A549 (cell line): ENCODE results near the gene MYOF.

Experiments
- EHMT2 ChIP-seq: fragments of 200-600 bp; sonication (generic); IDR thresholded peaks from 2 replicates; pipeline ENCODE4 v1.6.1; 2016; ENCODE audit warnings: antibody characterized with exemption, low read depth, mild to moderate bottlenecking, moderate library complexity
- EP300 ChIP-seq, 2 experiments: fragments of >200 bp; sonication (Bioruptor Twin); formaldehyde crosslinking; IDR thresholded peaks; 2 replicates in 1 of 2; 3 replicates in 1 of 2; pipeline ENCODE4 v1.6.1; 2016 to 2017
- HOXA7 ChIP-seq: fragments of 250-450 bp; sonication (Bioruptor Pico); IDR thresholded peaks from 2 replicates; pipeline ENCODE4 v1.5.0; 2020; ENCODE audit warnings: mild to moderate bottlenecking, moderate library complexity
- POLR2A ChIP-seq: IDR thresholded peaks from 2 replicates; pipeline ENCODE4 v1.6.1; 2012; ENCODE audit warnings: mild to moderate bottlenecking, low read length
- POLR2AphosphoS2 ChIP-seq: conservative IDR thresholded peaks from 2 replicates; pipeline ENCODE4 v1.6.1; 2012; ENCODE audit warnings: low read length, improper control_type of control experiment, inconsistent platforms
- RFX5 ChIP-seq: fragments of 450-650 bp; IDR thresholded peaks from 2 replicates; pipeline ENCODE4 v1.7.1; 2014; ENCODE audit warnings: antibody characterized with exemption, mild to moderate bottlenecking, moderate library complexity
- SMC3 ChIP-seq: fragments of >200 bp; sonication (Bioruptor Twin); formaldehyde crosslinking; IDR thresholded peaks from 3 replicates; pipeline ENCODE4 v1.6.1; 2018; ENCODE audit warnings: inconsistent platforms
- TF ChIP-seq, protein P1 (sequence below): fragments of >200 bp; sonication (Bioruptor Twin); formaldehyde crosslinking; IDR thresholded peaks from 3 replicates; pipeline ENCODE4 v1.5.1; 2016
- TF ChIP-seq, protein P2 (sequence below): fragments of >200 bp; sonication (Bioruptor Twin); formaldehyde crosslinking; IDR thresholded peaks from 3 replicates; pipeline ENCODE4 v1.6.1; 2016
- TF ChIP-seq, protein P3 (sequence below): fragments of 200-600 bp; sonication (generic); IDR thresholded peaks from 2 replicates; pipeline ENCODE4 v1.6.1; 2016; ENCODE audit warnings: antibody characterized with exemption, mild to moderate bottlenecking, moderate library complexity
- TF ChIP-seq, protein P4 (sequence below): fragments of 450-650 bp; IDR thresholded peaks from 2 replicates; pipeline ENCODE4 v1.6.1; 2014; ENCODE audit warnings: antibody characterized with exemption

DNA sequence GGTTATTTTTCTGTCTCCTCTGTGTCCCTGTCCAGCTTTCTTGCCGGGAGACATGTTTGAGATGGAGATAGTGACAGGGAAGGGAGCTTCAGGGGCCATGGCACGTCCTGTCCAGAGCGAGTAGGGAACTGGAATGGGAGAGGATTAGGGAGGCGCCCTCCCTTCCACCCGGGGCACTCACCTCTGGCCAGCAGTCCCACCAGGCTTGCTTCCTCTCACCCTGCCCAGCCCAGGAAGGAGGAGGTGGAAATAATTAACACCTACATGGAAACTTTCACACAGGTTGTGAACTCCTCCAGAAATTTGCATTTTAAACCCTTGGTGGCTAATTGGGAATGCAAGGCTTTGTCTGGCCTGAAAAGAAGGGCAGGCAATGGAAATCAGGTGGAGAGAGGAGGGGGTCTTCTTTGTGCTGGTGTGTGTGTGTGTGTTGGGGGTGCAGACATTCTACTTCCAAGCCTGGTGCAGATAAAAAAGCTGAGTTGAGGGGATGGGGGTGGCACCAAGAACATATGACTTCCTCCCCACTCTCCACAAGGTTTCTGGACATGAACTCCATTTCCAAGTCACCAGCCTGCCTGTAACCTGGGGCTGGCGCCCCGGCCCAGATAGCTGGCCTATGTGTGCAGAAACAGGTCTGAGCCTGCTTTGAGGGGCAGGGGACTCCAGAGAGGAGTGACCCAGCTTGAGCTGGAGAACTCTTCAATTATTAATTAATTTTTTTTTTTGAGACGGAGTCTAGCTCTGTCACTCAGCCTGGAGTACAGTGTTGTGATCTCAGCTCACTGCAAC, 209.1 kb downstream of the MYOF start:
- TF ChIP-seq POLR2A (no peak), HOXA7 (CRISPR knock-in tag) (no peak), EHMT2 (no peak), POLR2AphosphoS2 (no peak), EP300 (IDR thresholded peaks at IDR 0.05) (no peak), SMC3 (no peak), RFX5 (no peak)
- TF ChIP-seq, protein P1, sequence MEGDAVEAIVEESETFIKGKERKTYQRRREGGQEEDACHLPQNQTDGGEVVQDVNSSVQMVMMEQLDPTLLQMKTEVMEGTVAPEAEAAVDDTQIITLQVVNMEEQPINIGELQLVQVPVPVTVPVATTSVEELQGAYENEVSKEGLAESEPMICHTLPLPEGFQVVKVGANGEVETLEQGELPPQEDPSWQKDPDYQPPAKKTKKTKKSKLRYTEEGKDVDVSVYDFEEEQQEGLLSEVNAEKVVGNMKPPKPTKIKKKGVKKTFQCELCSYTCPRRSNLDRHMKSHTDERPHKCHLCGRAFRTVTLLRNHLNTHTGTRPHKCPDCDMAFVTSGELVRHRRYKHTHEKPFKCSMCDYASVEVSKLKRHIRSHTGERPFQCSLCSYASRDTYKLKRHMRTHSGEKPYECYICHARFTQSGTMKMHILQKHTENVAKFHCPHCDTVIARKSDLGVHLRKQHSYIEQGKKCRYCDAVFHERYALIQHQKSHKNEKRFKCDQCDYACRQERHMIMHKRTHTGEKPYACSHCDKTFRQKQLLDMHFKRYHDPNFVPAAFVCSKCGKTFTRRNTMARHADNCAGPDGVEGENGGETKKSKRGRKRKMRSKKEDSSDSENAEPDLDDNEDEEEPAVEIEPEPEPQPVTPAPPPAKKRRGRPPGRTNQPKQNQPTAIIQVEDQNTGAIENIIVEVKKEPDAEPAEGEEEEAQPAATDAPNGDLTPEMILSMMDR, result no peak
- TF ChIP-seq, protein P2, sequence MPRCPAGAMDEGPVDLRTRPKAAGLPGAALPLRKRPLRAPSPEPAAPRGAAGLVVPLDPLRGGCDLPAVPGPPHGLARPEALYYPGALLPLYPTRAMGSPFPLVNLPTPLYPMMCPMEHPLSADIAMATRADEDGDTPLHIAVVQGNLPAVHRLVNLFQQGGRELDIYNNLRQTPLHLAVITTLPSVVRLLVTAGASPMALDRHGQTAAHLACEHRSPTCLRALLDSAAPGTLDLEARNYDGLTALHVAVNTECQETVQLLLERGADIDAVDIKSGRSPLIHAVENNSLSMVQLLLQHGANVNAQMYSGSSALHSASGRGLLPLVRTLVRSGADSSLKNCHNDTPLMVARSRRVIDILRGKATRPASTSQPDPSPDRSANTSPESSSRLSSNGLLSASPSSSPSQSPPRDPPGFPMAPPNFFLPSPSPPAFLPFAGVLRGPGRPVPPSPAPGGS, result no peak
- TF ChIP-seq, protein P3, sequence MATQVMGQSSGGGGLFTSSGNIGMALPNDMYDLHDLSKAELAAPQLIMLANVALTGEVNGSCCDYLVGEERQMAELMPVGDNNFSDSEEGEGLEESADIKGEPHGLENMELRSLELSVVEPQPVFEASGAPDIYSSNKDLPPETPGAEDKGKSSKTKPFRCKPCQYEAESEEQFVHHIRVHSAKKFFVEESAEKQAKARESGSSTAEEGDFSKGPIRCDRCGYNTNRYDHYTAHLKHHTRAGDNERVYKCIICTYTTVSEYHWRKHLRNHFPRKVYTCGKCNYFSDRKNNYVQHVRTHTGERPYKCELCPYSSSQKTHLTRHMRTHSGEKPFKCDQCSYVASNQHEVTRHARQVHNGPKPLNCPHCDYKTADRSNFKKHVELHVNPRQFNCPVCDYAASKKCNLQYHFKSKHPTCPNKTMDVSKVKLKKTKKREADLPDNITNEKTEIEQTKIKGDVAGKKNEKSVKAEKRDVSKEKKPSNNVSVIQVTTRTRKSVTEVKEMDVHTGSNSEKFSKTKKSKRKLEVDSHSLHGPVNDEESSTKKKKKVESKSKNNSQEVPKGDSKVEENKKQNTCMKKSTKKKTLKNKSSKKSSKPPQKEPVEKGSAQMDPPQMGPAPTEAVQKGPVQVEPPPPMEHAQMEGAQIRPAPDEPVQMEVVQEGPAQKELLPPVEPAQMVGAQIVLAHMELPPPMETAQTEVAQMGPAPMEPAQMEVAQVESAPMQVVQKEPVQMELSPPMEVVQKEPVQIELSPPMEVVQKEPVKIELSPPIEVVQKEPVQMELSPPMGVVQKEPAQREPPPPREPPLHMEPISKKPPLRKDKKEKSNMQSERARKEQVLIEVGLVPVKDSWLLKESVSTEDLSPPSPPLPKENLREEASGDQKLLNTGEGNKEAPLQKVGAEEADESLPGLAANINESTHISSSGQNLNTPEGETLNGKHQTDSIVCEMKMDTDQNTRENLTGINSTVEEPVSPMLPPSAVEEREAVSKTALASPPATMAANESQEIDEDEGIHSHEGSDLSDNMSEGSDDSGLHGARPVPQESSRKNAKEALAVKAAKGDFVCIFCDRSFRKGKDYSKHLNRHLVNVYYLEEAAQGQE, result no peak
- TF ChIP-seq, protein P4, sequence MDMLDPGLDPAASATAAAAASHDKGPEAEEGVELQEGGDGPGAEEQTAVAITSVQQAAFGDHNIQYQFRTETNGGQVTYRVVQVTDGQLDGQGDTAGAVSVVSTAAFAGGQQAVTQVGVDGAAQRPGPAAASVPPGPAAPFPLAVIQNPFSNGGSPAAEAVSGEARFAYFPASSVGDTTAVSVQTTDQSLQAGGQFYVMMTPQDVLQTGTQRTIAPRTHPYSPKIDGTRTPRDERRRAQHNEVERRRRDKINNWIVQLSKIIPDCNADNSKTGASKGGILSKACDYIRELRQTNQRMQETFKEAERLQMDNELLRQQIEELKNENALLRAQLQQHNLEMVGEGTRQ, result no peak
